ENCODE data around the gene PER3. TPM values are rescaled to one million over a fixed set of nuclear protein-coding genes. Genes with fewer than 3 reads are reported as not detected.

PER3 gene
- total RNA-seq, 1 experiment from 2014 or later = 4.3 TPM

DNA sequence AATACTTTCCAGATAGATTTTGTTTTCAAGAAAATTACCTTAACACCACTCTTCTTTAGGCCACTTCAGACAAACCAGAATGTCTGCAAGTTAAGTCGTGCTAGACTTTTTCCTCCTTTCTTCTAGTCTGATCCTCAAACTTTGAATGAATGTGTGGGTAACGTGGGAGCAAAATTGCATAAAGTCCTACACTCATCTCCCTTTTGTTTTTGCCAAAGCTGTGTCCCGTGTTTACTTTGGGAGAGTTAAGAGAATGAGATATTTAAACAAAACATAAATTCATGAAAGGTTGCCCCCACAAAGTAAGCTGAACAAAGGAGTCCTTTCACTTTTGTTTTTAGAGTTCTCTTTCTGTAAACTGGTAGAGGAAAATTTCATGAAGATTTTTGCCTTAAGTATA is 29.9 kb upstream of the PER3 start:
- H3F3A ChIP-seq (ENCODE audit: low read length, unreplicated experiment) = no peaks in the 10 kb centered on the region
- DNase-seq (no peak), ATAC-seq (no peak)
- 0 out of 2 replicates have a peak overlapping the region, but pooled peaks have one; percentile 3 for H2AFZ ChIP-seq (ENCODE audit: low read length)
- TF ChIP-seq, protein P1, sequence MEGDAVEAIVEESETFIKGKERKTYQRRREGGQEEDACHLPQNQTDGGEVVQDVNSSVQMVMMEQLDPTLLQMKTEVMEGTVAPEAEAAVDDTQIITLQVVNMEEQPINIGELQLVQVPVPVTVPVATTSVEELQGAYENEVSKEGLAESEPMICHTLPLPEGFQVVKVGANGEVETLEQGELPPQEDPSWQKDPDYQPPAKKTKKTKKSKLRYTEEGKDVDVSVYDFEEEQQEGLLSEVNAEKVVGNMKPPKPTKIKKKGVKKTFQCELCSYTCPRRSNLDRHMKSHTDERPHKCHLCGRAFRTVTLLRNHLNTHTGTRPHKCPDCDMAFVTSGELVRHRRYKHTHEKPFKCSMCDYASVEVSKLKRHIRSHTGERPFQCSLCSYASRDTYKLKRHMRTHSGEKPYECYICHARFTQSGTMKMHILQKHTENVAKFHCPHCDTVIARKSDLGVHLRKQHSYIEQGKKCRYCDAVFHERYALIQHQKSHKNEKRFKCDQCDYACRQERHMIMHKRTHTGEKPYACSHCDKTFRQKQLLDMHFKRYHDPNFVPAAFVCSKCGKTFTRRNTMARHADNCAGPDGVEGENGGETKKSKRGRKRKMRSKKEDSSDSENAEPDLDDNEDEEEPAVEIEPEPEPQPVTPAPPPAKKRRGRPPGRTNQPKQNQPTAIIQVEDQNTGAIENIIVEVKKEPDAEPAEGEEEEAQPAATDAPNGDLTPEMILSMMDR (conservative IDR thresholded peaks at IDR 0.05; ENCODE audit: low read depth, low read length) = no peak
- no peak for TF ChIP-seq EZH2phosphoT487 (IDR thresholded peaks at IDR 0.05; ENCODE audit: borderline replicate concordance, low read length)
- TF ChIP-seq EZH2 (IDR thresholded peaks at IDR 0.05; ENCODE audit: low read length, unreplicated experiment) = no peak
- H3K9ac ChIP-seq (ENCODE audit: low read length) = no peak overlapping the region
- H3K4me3 ChIP-seq (ENCODE audit: low read length) = no peak overlapping the region
- H3K27me3 ChIP-seq (ENCODE audit: low read length) = peaks cover 12% of the 10 kb centered on the region; the same call in 1 of the 2 replicates
- H3K9me2 ChIP-seq (replicated peaks; ENCODE audit: low read length) = no peaks in the 10 kb centered on the region
- no peaks in the 10 kb centered on the region for H3K79me2 ChIP-seq (ENCODE audit: low read length)
- H3K4me1 ChIP-seq (ENCODE audit: insufficient read depth, low read length) = no peaks in the 10 kb centered on the region; the same call in 1 of the 2 replicates
- H3K9me3 ChIP-seq (ENCODE audit: low read length) = no peaks in the 10 kb centered on the region
- no peaks in the 10 kb centered on the region for H3K36me3 ChIP-seq (ENCODE audit: low read depth, low read length)
- H4K20me1 ChIP-seq (ENCODE audit: low read length) = no peaks in the 10 kb centered on the region
- POLR2A ChIA-PET (ENCODE audit: unreplicated experiment) = no interaction called here
- BruUV-seq (replicated peaks) = no TSS peak
- no peak overlapping the region for H3K27ac ChIP-seq (ENCODE audit: low read length)
- H3K4me2 ChIP-seq (ENCODE audit: low read length) = no peak overlapping the region
- CTCF ChIA-PET = interaction anchor here (5.0 kb wide), 1 partner anchor 86 kb away, joined by 92 read pairs; no protein-coding TSS in a partner anchor
- intact Hi-C loops (cut with micrococcal nuclease) = no loop called here

DNA sequence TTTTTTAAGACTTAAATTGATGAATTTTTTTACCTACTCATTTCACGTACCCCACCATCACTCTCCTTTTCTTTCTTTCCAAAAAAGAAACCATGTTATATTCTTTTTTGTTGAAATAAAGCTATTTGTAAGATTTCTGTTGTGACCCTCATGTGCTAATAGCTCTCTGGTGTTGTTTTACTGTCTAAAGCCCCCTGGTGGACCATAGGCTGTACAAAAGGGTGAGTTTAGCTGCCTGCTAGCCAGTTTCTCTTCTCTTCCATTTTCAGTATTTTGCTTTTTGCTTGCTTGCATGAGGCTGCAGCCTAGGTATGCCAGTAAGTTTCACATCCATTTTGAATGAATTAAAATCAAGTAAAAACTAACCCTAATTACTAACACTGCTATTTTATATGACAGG is 28.6 kb upstream of the PER3 start:
- no peak overlapping the region for H3K27ac ChIP-seq (ENCODE audit: low read length)
- no peaks in the 10 kb centered on the region for H3F3A ChIP-seq (ENCODE audit: low read length, unreplicated experiment)
- CTCF ChIA-PET = interaction anchor here (0.6 to 5.0 kb wide), 2 partner anchors 26 to 87 kb away, joined by 3 to 92 read pairs; no protein-coding TSS in a partner anchor
- POLR2A ChIA-PET (ENCODE audit: unreplicated experiment) = interaction anchor here (0.6 kb wide), 1 partner anchor 166 kb away, joined by 3 read pairs; no protein-coding TSS in a partner anchor
- intact Hi-C loops (cut with micrococcal nuclease) = no loop called here
- no peak overlapping the region for H3K9ac ChIP-seq (ENCODE audit: low read length)
- H3K36me3 ChIP-seq (ENCODE audit: low read depth, low read length) = no peaks in the 10 kb centered on the region
- peaks cover 6% of the 10 kb centered on the region; the same call in 1 of the 2 replicates for H3K27me3 ChIP-seq (ENCODE audit: low read length)
- no peaks in the 10 kb centered on the region for H3K9me2 ChIP-seq (replicated peaks; ENCODE audit: low read length)
- no peak overlapping the region for H2AFZ ChIP-seq (ENCODE audit: low read length)
- H4K20me1 ChIP-seq (ENCODE audit: low read length) = no peaks in the 10 kb centered on the region
- DNase-seq = peak; percentile 24
- no TSS peak for BruUV-seq (replicated peaks)
- H3K4me3 ChIP-seq (ENCODE audit: low read length) = no peak overlapping the region
- no peaks in the 10 kb centered on the region for H3K9me3 ChIP-seq (ENCODE audit: low read length)
- ATAC-seq = peak; percentile 37; the same call in 1 of the 2 replicates
- no peaks in the 10 kb centered on the region for H3K79me2 ChIP-seq (ENCODE audit: low read length)
- no peak for TF ChIP-seq EZH2 (IDR thresholded peaks at IDR 0.05; ENCODE audit: low read length, unreplicated experiment)
- TF ChIP-seq, protein P1 (conservative IDR thresholded peaks at IDR 0.05; ENCODE audit: low read depth, low read length) = peak; percentile 56
- no peak overlapping the region for H3K4me2 ChIP-seq (ENCODE audit: low read length)
- H3K4me1 ChIP-seq (ENCODE audit: insufficient read depth, low read length) = no peaks in the 10 kb centered on the region; the same call in 1 of the 2 replicates

- Histone ChIP-seq H3K4me1 (ENCODE audit: insufficient read depth, low read length) (no peaks in the 10 kb centered on the region), H3K4me3 (ENCODE audit: low read length) (no peak overlapping the region), H3K36me3 (ENCODE audit: low read depth, low read length) (no peaks in the 10 kb centered on the region), H3K9me3 (ENCODE audit: low read length) (no peaks in the 10 kb centered on the region), H3K79me2 (ENCODE audit: low read length) (no peaks in the 10 kb centered on the region), H3K27me3 (ENCODE audit: low read length) (peaks cover 13% of the 10 kb centered on the region; the same call in 1 of the 2 replicates), H3K9ac (ENCODE audit: low read length) (no peak overlapping the region), H3K9me2 (replicated peaks; ENCODE audit: low read length) (no peaks in the 10 kb centered on the region), H3K27ac (ENCODE audit: low read length) (no peak overlapping the region), H2AFZ (ENCODE audit: low read length) (no peak overlapping the region), H3F3A (ENCODE audit: low read length, unreplicated experiment) (no peaks in the 10 kb centered on the region), H3K4me2 (ENCODE audit: low read length) (no peak overlapping the region), H4K20me1 (ENCODE audit: low read length) (no peaks in the 10 kb centered on the region)
- intact Hi-C loops (cut with micrococcal nuclease) = no loop called here
- TF ChIP-seq, protein P1 (conservative IDR thresholded peaks at IDR 0.05; ENCODE audit: low read depth, low read length) = no peak
- no peak for TF ChIP-seq EZH2phosphoT487 (IDR thresholded peaks at IDR 0.05; ENCODE audit: borderline replicate concordance, low read length)
- no peak for TF ChIP-seq EZH2 (IDR thresholded peaks at IDR 0.05; ENCODE audit: low read length, unreplicated experiment)
- POLR2A ChIA-PET (ENCODE audit: unreplicated experiment) = no interaction called here
- DNase-seq (no peak), ATAC-seq (peak; percentile 24; the same call in 1 of the 2 replicates)
- no TSS peak for BruUV-seq (replicated peaks)
- CTCF ChIA-PET = no interaction called here
Measured at GRCh38 chr1:7760245-7760644, 23.8 kb upstream of the PER3 start.

All from PC-3 (cell line).